Fibroblast of skin of abdomen (primary cell): ENCODE results near the gene RGSL1.
A peak's percentile ranks its signal among the peaks of the same experiment; 100 is the strongest.

Experiments used
- DNase-seq: peaks from one replicate; pipeline ENCODE4 v3.0.0-alpha.2; 2013

The RGSL1 gene

GRCh38 chr1:182549811-182550210, 99.9 kb downstream of the RGSL1 start:
- no peak for DNase-seq

GRCh38 chr1:182552527-182552926, 102.6 kb downstream of the RGSL1 start:
- DNase-seq, result no peak

GRCh38 chr1:182555493-182555892, 105.5 kb downstream of the RGSL1 start:
- DNase-seq, result no peak

- DNase-seq, result no peak
Measured at GRCh38 chr1:182556279-182556678, 106.3 kb downstream of the RGSL1 start.

- no peak for DNase-seq
Measured at GRCh38 chr1:182560392-182560984, 110.5 kb downstream of the RGSL1 start.

- no peak for DNase-seq
Measured at GRCh38 chr1:182561456-182561855, 111.5 kb downstream of the RGSL1 start.

- DNase-seq, result no peak
Measured at GRCh38 chr1:182563095-182563494, 113.1 kb downstream of the RGSL1 start.

GRCh38 chr1:182564406-182565004, 114.6 kb downstream of the RGSL1 start:
- no peak for DNase-seq

- no peak for DNase-seq
Measured at GRCh38 chr1:182565537-182565936, 115.6 kb downstream of the RGSL1 start.

- no peak for DNase-seq
Measured at GRCh38 chr1:182567629-182568028, 117.7 kb downstream of the RGSL1 start.

GRCh38 chr1:182568647-182569284, 118.8 kb downstream of the RGSL1 start:
- DNase-seq, result no peak

- DNase-seq, result no peak
Measured at GRCh38 chr1:182569939-182570610, 120.1 kb downstream of the RGSL1 start.

GRCh38 chr1:182570611-182570970, 120.6 kb downstream of the RGSL1 start:
- no peak for DNase-seq

- DNase-seq, result no peak
Measured at GRCh38 chr1:182574156-182574555, 124.2 kb downstream of the RGSL1 start.

GRCh38 chr1:182575540-182576149, 125.7 kb downstream of the RGSL1 start:
- DNase-seq, result peak; percentile 56

- DNase-seq, result no peak
Measured at GRCh38 chr1:182580736-182581135, 130.8 kb downstream of the RGSL1 start.

GRCh38 chr1:182584746-182585145, 134.8 kb downstream of the RGSL1 start:
- no peak for DNase-seq

GRCh38 chr1:182586380-182586779, 136.4 kb downstream of the RGSL1 start:
- no peak for DNase-seq

- no peak for DNase-seq
Measured at GRCh38 chr1:182587093-182587492, 137.1 kb downstream of the RGSL1 start.

- DNase-seq, result no peak
Measured at GRCh38 chr1:182587666-182588499, 137.9 kb downstream of the RGSL1 start.

- peak; percentile 65 for DNase-seq
Measured at GRCh38 chr1:182588500-182589396, 138.8 kb downstream of the RGSL1 start, which contains the start of gene RNASEL. TSS of gene RNASEL (minus strand) at chr1:182589256. CDS start at chr1:182586806, 2,450 bp downstream.
